Left hindlimb (tissue), 1 donor: ENCODE results near the gene LRP8.
"Not testable (repeated sequence)": the region's sequence is repeated elsewhere in the genome, so short reads cannot be mapped to it uniquely, and the experiment has no call there.

Experiments
- DNase-seq: peaks from one replicate; pipeline ENCODE4 v3.0.0-alpha.2; 2018

LRP8 gene

DNA sequence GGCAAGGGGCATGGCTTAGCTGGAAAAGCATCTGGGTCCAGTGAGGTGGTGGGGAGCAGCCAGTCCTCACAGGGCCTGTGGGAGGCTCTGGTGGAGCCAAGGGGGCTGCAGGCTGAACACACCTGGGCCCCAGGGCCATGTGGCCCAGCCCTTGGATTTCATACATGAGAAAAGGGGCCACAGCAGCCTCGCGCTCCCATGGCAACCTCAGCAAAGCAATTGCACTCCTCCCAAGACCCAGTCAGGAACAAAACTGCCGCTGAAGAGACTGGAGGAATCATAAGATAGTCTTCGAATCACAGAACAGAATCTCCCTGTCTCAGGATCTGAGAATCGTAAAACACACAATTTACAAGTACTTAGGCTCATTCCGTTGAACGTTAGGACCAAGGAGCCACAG, 24.6 kb downstream of the LRP8 start:
- no peak for DNase-seq

DNA sequence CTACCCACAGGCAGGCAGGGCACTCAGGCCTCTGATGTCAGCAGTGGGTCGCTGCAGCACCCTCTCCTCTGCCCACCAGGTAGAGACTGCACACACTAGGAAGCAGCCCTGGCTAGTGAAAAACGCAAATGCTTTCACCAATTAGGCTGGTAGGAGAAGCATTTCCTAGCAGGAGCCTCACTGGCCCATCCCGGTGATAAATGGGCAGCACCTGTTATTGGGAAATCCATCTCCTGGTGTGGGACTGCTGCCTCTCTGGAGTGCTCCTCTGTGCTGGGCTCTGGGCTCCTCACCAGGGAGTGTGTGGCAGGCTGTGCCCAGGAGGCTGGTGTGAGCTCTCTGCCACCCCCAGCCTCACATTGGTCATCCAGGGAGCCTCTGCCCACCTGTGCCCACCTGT, 28.6 kb downstream of the LRP8 start:
- DNase-seq, result no peak

DNA sequence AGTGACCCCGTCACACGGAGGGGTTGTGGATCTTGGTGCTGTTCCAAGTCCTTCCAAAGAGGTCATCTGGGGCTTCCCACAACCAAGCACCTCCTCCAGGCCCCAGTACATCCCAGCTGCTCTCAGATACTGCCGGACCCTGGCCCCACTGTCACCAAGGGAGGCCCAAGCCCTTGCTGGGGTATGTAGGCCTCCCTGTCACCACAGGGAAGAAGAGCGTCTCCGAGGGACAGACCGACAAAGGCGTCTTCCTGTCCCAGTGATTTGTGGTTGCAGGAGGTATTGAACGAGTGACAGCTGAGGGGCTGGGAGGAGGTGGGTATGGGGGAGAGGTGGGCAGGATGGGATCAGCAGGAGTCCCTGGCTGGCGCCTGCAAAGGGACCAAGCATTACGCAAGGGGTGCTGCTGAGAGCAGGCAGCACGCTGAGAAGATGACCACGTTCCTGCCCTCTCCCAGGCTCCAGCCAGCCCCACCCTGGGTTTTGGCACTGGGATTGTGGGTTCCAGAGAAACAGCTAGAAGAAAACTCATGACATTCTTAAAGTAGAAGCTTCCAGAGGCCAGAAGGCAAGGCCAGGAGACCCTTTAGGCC, 29.7 kb downstream of the LRP8 start:
- no peak for DNase-seq

DNA sequence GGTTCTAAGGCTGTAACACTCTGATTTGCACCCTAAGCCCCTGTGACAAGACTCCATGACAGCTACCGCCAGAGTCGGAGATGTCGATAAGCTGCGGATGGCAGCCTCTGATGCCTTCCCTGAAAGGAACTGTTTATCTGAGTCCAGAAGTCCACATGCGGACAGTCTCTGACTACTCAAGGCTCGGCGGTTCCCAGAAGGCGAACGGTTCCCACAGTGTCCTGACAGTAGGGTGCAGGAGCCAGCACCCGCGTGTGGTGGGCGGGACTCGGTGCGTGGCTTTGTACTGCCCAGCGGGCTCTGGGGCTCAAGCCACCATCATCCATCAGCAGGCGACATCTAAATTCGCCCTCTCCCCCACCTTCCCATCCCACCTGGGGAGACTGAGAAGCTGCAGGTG, 30.7 kb downstream of the LRP8 start:
- no peak for DNase-seq

DNA sequence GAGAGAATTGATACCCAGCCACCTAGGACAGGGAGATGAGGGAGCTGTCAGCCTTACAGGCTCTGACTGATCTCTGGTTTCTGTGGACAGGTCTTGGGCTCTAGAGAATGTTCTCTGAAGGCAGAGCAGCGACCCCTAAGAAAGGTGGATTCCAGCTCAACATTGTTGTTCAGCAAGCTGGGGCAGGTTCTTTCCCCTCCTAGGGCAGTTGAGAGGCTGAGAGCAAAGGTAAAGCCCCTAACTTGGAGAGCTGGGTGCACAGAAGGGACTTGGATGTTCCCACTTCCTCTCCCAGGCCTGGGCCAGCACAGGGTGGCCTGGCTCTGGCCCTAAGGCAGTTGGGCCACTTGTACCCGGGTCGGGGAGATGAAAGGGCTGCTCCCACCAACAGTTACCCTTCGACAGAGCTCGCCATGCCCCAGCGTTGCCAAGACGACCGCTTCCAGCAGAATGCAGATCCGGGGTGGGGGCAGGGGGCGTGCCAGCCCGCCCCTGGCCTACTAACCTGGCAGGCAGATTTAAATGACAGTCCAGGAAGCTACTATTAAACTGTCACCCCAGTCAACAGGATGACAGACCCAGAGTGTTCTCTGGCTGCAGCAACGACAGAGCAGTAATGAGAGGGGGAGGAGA, 31.6 kb downstream of the LRP8 start:
- no peak for DNase-seq

DNA sequence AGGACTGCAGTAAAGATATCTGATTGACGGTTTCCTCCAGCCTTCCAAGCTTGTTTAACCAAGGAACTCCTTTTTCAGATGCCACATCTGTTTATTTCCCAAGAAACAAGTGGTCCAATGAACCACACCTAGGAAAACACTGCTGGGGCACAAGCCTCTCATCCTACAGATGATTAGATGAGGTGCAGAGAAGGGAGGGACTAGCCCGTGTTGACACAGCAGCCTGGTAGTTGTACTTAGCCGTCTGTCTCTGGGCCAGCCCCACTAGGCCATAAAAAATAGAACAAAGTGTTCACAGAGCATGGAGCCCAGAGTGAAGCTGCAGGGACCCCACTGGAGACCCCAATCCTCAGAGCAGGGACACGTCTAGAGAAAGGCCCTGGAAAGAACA, 32.1 kb downstream of the LRP8 start:
- DNase-seq, result no peak

DNA sequence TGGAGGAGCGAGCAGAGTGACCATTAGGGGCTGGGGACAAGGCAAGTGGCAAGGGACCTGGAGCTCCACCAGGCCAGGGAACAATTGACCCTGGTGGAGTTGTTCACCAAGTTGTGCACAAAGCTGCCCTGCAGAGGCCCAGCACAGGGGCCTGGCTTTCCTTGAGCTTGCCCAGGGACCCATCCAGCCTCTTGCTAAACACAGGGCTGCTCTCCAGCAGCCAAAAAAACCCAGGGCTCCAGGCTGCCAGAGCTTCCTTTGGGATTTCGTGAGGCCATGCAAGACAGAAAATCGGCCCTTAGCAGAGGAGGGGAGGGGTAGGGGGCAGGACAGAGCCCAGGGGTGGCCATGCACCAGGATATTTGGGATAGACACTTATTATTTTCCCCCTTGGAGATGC, 32.6 kb downstream of the LRP8 start:
- DNase-seq, result no peak

DNA sequence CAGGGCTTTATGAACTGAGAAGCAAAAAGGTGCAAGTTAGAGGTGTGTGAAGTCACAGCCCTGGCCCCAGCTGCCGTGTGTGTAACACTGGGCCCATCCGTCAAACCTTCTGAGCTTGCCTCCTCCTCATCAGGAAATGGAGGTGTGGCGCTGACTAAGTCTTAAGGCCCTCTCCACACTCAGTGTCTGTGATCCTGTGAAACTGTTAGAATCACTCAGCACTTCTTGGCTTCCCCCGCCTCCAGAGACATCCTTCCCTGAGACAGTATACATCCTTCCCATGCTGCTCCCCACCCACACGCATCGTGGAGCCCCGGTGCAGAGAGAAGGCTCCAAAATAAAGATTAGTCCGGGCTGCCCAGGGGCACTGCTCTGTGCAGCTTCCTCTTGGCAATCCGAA, 33.3 kb downstream of the LRP8 start:
- no peak for DNase-seq

DNA sequence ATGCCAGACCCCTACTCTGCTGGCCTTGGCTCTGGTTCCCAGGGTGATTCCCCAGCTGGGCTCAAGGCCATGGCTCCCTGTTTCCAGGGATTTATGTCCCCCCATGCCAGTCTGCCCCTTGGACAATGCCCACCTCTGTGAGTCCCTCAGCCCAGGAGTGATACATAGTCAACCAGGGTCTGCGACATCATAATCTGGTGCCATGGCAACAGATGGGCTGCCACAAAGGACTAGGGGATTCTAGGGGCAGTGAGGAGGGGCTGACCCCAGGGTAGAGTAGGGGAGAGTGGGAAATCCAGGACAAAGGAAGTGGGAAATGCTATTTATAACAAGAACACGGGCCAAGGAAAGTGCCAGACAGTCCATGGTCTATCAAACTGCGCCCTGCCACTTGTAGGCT, 33.8 kb downstream of the LRP8 start:
- no peak for DNase-seq

DNA sequence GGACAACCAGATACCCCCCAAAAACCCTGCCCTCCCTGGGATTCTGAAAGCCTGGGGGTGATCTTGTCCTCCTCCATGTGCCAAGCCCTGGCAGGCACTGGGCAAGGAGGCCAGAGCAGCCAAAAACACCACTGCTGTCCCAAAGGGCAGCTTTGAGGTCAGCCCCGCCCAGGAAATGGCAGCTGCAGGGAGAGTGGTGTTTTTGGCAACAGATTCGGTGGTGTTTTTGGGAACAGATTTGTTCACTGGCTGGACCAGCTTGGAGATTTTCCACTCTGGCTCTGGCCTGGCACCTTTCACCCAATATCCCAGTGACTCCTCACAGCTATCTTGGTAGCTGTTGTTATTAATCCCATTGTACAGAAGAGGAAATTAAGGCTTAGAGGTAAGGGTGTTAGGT, 34.7 kb downstream of the LRP8 start:
- no peak for DNase-seq

DNA sequence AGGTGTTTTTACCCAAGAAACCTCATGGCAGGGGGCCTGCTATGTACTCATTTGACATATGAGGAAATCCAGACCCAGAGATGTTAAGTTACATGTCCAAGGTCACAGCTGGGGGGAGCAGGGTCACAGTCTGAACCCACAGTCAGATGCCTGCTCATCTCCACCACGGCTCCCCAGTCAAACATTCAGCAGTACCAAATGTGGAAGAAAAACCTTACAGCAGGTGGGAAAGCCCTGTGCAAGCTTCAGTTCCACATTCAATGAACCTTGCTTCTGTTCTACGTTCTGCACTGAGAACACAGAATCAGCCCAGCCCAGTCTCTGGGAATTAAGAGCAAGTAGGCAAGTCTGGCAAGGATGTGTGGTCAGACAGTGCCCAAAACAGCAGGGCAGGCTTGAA, 35.2 kb downstream of the LRP8 start:
- no peak for DNase-seq

DNA sequence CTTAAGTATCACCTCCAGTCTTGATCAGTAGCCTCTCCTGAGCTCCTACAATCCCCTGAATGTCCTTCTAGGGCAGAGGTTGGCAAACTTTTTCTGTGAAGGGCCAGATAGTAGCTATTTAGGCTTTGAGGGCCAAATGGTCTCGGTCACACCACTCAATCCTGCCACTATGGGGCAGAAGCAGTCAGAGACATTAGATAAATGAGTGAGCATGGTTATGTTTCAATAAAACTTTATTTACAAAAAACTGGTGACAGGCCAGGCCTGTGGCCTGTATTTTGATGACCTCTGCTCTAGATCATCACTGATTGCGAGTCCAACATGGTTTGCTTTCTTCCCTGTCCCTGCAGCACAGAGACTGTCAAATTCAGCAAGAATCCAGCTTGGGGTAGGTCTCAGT, 36.3 kb downstream of the LRP8 start:
- DNase-seq, result no peak

DNA sequence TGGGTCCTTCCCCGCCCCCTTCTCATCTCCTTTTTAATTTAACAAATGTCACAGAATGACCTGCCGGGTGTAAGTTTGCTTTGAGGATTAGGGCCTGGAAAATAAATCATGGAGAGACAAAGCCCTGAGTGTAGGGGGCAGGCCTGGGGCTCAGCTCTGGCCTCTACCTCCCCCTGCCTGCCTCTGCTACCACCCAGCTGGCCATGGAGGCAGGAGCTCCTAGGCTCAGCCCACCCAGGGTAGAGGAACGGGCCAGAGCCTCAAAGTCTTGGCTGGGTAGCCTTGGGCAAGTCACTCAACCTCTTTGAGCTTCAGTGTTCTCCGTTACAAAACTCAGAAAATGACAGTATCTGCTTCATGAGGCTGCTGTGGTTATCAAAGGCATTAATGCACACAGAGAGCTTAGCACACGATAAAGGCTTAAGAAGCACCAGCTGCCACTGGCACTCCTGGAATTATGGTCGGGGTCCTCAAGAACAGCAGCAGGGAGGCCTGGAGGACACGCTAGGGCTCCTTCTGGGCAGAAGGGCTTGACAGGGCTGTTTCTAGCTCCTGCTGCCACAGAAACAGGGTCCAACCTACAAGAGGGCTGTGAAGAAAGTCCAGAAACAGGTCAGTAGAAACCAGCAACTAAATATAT, 39.0 kb downstream of the LRP8 start:
- DNase-seq, result no peak

DNA sequence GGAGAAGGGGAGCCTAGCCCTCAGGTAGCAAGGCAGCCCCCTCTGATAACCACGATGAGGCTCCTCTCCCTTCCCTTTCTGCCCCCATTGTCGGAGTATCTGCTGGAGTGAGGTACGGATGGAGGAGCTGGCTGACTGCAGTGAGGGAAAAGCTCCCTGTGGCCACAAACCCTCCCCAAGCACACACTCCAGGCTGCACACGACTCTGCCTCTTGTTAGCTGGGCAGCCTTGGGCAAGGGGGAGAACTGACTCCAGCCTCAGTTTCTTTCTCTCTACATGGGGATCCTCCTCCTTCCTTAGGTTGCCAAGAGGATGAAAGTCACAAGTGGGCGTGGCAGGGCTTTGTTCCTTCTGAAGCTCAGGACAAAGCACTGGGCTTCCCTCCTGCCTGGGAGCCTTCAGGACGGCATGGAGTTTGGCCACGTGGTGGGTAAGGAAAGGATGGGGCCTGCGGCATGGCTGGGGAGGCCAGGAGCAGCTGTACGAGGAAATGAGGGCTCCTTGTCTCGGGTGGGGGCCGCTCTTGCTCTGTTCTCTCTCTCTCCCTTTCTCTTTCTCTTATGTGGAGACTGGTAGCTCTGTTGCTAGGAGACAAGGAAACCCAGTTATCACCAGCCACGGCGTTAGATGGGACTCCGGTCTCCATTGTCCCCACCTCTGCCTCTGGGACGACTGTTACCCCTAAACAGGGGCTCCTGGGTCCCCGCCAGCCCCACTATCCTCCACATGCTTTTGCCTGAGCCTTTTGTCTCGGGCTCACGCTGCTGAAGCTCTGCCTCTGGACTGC, 39.7 kb downstream of the LRP8 start:
- no peak for DNase-seq

DNA sequence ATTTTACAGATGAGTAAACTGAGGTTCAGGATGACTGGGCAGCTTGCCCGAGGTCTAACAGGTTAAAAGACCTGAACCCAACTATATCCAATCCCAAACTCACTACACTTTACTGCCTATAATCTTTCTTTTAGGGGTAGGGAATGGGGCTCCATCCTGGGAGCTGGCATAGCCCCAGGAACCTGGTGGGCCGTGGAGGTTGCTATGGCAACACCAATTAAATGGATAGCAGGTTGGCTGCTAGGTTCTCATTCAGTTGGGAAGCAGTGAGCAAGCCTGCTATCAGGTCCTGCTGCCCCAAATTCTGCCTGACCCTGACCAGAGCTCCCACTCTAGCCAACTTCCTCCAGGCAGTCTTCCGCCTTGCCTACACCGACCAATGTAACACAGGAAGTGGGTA, 40.9 kb downstream of the LRP8 start:
- no peak for DNase-seq

DNA sequence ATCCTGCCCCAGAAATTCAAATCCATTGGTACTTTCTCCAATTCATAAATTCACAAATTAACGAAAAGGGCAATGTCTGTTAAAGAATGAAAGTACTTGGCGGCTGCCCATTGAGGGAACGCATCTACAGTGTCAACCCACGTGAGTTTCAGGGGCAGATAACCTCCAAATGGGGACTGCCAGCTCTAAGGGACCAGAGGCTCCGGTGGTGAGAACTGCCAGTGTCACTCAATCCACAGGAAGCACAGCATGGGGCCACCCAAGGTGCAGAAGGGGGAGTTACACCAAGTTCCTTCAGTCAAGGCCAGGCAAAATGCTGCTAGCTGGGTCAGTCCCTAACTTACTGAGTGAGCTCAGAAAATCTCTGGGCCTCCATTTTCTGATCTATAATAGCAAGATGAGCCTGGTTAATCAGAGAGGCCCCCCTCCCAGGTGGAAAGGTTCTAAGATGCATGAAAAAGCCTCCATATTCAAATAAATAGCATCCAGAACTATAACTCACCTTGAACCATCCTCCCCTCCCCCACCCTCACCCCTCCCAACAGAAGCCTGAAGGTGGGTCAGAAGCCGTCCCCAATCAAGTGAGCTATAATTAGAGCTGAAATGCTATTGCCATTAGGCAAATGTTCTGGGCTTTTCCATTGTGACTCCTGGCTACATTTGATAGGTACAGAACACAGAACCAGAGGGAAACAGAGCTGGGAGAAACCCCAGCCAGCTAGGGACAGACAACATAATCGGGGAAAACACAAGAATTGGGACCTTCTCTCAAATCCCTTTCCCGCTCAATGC, 41.7 kb downstream of the LRP8 start:
- no peak for DNase-seq

DNA sequence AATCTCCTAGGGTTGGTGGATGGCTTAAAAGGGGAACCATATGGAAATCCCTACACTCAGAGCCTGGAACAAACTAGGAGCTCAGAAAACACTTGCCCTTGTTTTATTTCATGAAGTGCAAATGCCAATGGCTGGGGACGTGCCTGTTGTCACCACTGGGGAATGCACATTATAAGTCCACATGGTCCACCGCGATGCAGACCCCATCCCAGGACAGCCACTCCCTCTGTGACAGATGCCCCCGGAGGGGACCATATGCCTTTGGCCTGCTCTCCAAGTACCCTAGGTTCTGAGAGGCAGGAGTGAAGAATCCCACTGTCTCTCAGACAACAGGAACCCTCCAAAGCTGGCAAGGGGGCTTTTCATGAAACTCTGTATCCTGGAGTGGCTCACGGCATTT, 42.3 kb downstream of the LRP8 start:
- no peak for DNase-seq

DNA sequence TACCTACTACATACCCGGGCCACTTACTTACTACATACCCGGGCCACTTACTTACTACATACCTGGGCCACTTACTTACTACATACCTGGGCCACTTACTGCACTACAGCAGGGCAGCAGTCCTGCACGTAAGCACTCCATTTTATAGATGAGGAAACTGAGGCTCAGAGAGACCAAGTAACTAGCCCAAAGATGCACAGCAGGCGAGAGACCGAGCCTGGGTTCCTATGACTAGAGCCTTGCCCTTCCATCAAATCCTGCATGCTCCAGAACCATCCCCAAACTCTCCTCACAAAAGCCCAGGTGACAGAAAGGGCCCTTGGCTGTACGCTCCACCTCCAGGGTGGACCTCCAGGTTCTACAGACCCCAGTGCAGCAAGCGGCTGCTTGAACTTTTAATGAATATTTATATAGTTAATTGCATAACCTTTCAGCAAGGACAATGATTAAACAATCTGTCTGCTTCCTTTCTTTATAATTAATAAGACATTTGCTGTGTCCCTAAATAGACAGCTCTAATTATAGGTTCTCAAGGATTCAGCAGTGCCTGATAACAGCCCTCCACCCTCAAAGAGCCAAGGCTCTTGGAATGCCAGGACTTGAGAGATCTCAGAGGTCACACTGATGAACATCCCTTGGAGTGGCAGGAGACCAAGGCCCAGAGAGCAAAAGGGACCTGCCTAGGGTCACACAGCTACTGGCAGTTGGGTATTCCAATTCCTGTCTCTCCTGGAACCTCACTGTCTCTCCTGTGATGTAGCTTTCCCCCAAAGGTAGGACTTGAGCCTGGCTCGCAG, 43.4 kb downstream of the LRP8 start:
- DNase-seq, result no peak

DNA sequence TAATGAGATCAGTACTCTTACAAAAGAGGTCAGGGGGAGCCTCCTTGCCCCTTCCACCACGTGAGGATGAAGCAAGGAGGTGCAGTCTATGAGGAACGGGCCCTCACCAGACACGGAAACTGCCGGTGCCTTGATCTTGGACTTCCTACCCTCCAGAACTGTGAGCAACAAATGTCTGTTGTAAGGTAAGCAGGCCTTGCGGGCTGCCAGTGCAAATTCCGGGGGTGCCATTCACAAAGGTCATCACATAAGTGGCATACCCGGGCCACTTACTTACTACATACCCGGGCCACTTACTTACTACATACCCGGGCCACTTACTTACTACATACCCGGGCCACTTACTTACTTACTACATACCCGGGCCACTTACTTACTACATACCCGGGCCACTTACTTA, 44.7 kb downstream of the LRP8 start:
- DNase-seq, result not testable (repeated sequence)

DNA sequence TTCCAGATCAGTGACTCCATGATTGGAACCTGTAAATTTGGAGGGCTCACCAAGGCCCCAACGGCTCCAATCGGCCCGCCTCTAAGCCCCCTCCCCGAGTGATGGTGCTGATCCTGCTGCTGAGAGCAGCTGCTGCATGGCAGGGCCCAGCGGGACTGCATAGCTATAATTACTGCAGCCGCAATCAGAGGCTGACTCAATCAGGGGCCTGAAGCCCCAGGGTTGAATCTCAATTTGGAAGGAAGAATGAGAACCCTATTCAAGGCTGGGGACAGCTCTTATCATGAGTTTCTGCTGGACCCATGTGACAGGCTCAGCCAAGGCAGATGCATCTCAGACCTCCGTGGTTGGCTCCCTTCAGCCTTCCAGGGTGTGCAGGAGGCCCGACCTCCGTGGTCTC, 46.7 kb downstream of the LRP8 start:
- no peak for DNase-seq

DNA sequence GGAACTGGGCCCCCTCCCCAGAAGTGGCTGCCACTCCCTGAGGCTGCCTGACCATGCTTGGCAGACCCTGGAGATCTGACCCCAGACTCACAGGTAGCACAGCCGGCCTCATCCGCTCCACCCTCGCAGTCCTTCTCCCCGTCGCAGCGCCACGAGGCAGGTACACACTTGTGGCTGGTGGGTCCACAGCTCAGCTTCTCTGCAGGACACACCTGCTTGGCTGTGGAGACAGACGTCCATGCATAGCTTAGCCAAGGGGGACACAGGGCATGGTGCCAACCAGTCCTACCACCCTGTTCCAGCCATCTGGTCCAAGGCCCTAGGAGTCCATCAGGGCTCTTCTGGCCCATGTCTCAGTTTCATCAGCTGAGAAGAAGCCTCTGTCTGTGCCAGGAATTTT, 47.4 kb downstream of the LRP8 start:
- no peak for DNase-seq
